Glutamatergic neuron (in vitro differentiated cells): ENCODE results near the gene NCAPD3. TPM values are rescaled to one million over a fixed set of nuclear protein-coding genes. Genes with fewer than 3 reads are reported as not detected.
"Not testable (repeated sequence)": the region's sequence is repeated elsewhere in the genome, so short reads cannot be mapped to it uniquely, and the experiment has no call there.

Experiments
- DNase-seq: peaks from one replicate; pipeline ENCODE4 v3.0.0; 2022
- H3K27ac Mint-ChIP-seq: one replicate; pipeline ENCODE4 v1.8.0; 2020; ENCODE audit warnings: mild to moderate bottlenecking, mixed read lengths, inconsistent platforms; ENCODE audit not compliant: unreplicated experiment
- H3K27me3 Mint-ChIP-seq: one replicate; pipeline ENCODE4 v1.8.0; 2020; ENCODE audit warnings: mild to moderate bottlenecking, moderate library complexity, mixed read lengths, inconsistent platforms; ENCODE audit not compliant: unreplicated experiment
- H3K36me3 Mint-ChIP-seq: one replicate; pipeline ENCODE4 v1.8.0; 2020; ENCODE audit warnings: mild to moderate bottlenecking, mixed read lengths, inconsistent platforms; ENCODE audit not compliant: unreplicated experiment
- H3K4me1 Mint-ChIP-seq: one replicate; pipeline ENCODE4 v1.8.0; 2020; ENCODE audit warnings: mild to moderate bottlenecking, low read depth, mixed read lengths, inconsistent platforms; ENCODE audit not compliant: unreplicated experiment
- H3K4me3 Mint-ChIP-seq: one replicate; pipeline ENCODE4 v1.8.0; 2020; ENCODE audit warnings: mild to moderate bottlenecking, mixed read lengths, inconsistent platforms; ENCODE audit not compliant: unreplicated experiment
- H3K9me3 Mint-ChIP-seq: one replicate; pipeline ENCODE4 v1.8.0; 2020; ENCODE audit warnings: mild to moderate bottlenecking, moderate library complexity, mixed read lengths, inconsistent platforms; ENCODE audit not compliant: unreplicated experiment
- total RNA-seq: library from RNA; stranded (reverse); fragmentation: NEBNext Ultra II Directional; extraction: Animal tissue kit (Norgen Biotek cat#: 25700); gene quantifications from one replicate; pipeline ENCODE4 v1.2.1, GENCODE V29; 2021; ENCODE audit not compliant: unreplicated experiment
- TF ChIP-seq, protein P1 (sequence below): fragments of 200-600 bp; sonication (generic); IDR thresholded peaks from one replicate; pipeline ENCODE4 v1.5.0; 2021; ENCODE audit not compliant: partially characterized antibody, unreplicated experiment

Gene NCAPD3
- total RNA-seq, 1 donor from 2014 or later, result 20.3 TPM

DNA sequence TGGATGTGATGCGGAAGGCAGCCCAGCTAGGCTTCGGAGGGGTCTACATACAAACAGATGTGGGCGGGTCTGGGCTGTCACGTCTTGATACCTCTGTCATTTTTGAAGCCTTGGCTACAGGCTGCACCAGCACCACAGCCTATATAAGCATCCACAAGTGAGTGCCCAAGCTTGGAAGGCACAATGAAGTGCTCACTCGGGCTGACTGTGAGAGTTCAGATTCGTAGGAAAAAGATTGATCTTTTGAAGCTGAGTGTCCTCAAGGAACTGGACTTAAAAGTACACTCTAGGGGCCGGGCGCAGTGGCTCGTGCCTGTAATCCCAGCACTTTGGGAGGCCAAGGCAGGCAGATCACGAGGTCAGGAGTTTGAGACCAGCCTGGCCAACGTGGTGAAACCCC is 33.3 kb upstream of the NCAPD3 start:
- DNase-seq, result no peak
- Mint-ChIP-seq H3K27me3 (no peaks in the 10 kb centered on the region), H3K9me3 (peaks cover 2% of the 10 kb centered on the region), H3K27ac (no peak overlapping the region), H3K4me1 (peaks cover 9% of the 10 kb centered on the region), H3K36me3 (no peaks in the 10 kb centered on the region), H3K4me3 (no peak overlapping the region)
- TF ChIP-seq, protein P1, sequence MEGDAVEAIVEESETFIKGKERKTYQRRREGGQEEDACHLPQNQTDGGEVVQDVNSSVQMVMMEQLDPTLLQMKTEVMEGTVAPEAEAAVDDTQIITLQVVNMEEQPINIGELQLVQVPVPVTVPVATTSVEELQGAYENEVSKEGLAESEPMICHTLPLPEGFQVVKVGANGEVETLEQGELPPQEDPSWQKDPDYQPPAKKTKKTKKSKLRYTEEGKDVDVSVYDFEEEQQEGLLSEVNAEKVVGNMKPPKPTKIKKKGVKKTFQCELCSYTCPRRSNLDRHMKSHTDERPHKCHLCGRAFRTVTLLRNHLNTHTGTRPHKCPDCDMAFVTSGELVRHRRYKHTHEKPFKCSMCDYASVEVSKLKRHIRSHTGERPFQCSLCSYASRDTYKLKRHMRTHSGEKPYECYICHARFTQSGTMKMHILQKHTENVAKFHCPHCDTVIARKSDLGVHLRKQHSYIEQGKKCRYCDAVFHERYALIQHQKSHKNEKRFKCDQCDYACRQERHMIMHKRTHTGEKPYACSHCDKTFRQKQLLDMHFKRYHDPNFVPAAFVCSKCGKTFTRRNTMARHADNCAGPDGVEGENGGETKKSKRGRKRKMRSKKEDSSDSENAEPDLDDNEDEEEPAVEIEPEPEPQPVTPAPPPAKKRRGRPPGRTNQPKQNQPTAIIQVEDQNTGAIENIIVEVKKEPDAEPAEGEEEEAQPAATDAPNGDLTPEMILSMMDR, result no peak

DNA sequence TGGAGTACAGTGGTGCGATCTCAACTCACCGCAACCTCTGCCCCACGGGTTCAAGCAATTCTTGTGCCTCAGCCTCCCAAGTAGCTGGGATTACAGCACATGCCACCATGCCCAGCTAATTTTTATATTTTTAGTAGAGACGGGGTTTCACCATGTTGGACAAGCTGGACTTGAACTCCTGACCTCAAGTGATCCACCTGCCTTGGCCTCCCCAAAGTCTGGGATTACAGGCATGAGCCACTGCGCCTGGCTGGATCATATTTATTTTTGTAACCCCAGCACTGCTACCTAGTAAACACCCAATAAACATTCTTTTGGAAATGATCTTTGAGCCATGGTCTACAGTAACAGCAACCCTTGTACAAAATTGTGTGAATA is 31.4 kb upstream of the NCAPD3 start:
- not testable (repeated sequence) for H3K36me3 Mint-ChIP-seq, H3K27me3 Mint-ChIP-seq, H3K9me3 Mint-ChIP-seq, H3K4me3 Mint-ChIP-seq, DNase-seq, H3K27ac Mint-ChIP-seq
- H3K4me1 Mint-ChIP-seq, result peaks cover 14% of the 10 kb centered on the region

DNA sequence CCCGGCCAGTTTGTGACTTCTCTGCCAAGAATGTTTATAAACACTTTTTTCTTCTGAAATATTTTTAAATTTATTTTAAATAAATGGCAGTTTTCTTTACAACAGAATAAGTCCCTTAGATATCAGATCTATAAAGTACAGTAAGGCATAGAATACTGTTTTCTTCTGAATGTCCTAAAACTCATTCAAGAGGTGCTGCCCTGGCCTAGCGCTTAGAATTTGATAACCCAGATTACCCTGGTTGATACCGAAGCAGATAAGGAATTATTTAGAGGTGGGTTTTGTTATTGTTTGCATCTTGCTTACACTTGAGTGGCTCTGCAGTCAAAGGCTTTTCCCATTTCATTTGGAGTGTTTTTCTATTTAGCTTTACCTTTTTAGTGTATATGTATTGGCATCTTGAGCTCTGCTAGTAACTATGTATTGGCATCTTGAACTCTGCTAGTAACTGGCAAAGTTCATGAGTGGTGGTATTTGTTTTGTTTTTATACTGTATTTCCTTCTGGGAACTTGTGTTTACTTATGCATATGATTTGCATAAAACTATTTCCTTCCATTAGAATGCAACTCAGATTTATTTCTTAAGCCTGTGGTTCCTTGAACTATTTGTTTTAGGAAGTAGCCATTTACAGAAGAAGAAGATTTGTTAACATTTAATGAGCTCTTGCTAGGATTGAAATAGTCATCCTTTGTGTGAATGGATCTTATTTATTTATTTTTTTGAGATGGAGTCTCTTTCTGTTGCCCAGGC is 30.8 kb upstream of the NCAPD3 start:
- Mint-ChIP-seq H3K4me1 (peaks cover 14% of the 10 kb centered on the region), H3K36me3 (no peaks in the 10 kb centered on the region), H3K27ac (peak overlapping the region; percentile 38), H3K27me3 (no peaks in the 10 kb centered on the region), H3K9me3 (peaks cover 2% of the 10 kb centered on the region), H3K4me3 (peak overlapping the region; percentile 98)
- DNase-seq, result no peak
- TF ChIP-seq, protein P1, result no peak

DNA sequence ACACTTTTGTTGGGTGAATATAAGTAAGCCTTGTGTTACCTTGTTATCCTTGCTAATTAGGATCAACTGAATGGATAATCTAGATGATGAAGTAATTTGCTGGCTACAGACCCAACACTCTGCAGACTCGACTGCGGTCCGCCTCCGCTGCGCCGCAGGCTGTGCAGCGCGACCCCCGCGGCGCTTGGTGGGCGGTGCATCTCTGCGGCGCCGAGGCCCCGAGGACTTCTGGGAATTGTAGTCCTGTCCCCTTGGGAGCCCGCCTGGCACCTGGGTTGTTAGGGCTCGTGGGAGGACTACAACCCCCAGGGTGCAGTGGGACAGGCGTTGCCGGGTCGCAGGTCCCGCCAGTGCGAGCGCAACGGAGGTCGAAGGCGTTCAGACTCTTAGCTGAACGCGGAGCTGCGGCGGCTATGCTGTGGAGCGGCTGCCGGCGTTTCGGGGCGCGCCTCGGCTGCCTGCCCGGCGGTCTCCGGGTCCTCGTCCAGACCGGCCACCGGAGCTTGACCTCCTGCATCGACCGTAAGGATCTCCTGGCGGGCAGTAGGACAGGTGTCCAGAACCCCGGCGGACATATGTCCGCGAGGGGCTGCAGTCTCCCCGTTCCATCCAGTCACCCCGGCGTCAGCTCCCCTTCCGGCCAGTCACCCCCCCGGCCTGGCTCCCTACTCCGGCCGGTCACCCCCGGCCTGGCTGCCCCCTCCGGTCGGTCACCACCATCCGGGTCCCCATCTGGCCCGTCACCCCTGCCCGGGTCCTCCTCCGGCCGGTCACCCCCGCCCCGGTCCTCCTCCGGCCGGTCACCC is 29.6 kb upstream of the NCAPD3 start, which contains the start of the genes ACAD8 and THYN1:
ACAD8 (plus strand) TSS at position 381 of the 806 bp plus-strand sequence; CDS start at position 414, 33 bp downstream.
THYN1 (minus strand) TSS at position 165 of the 806 bp plus-strand sequence. CDS start 470 bp downstream, outside the sequence.
- H3K27me3 Mint-ChIP-seq, result no peaks in the 10 kb centered on the region
- peaks cover 4% of the 10 kb centered on the region for H3K9me3 Mint-ChIP-seq
- peak; percentile 99 for DNase-seq
- H3K4me3 Mint-ChIP-seq, result peak within 1 kb of the TSS; percentile 98
- peak within 1 kb of the TSS; percentile 83 for H3K27ac Mint-ChIP-seq
- H3K36me3 Mint-ChIP-seq, result no peaks in the 10 kb centered on the region
- peaks cover 14% of the 10 kb centered on the region for H3K4me1 Mint-ChIP-seq
- TF ChIP-seq, protein P1, result peak; percentile 12

DNA sequence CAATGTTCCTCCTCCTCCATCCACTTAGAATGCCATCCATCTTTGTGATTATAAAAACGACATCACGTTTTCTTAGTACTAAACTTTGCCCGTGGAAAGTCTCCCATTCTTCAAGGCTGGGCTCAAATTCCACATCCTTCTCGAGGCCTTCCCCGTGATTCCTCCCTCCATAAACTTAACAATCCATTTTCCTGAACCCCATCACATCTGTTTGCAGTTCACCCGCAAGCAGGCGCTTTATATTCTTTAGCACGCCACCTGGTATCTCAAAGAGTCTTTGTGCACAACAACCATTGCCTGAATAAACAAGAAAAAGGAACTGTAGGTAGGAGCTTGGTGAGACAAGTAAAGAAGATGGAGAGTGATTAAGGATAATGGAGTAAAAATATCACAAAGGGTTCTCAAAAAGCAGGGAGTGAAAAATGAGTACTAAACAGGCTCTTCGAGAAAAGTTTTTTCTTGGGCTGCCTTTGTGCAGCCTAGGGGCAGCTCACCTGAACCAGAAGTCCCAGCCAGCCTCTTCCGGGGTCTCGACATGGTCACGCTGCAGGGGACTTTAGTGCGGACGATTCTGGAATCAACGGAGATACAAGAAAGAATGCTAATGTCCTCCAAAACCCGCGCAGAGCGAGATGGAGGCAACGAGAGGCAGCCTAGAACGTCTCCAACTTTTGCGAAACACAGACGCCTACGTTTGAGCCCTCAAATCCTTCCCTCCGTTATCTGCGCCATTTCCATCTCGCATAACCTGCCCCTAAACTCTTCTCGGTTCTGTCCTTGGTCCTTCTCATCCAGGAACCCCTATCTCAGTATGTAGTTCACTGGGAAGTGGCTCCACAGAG is 28.8 kb upstream of the NCAPD3 start:
- no peak for DNase-seq
- H3K9me3 Mint-ChIP-seq, result peaks cover 4% of the 10 kb centered on the region
- H3K36me3 Mint-ChIP-seq, result no peaks in the 10 kb centered on the region
- H3K4me1 Mint-ChIP-seq, result peaks cover 14% of the 10 kb centered on the region
- TF ChIP-seq, protein P1, result no peak
- no peaks in the 10 kb centered on the region for H3K27me3 Mint-ChIP-seq
- H3K27ac Mint-ChIP-seq, result peak overlapping the region; percentile 83
- peak overlapping the region; percentile 98 for H3K4me3 Mint-ChIP-seq
